ENCODE data around the gene NDUFS2.

GRCh38 chr1:161163793-161164192 lies 38.4 kb upstream of the NDUFS2 start:
- TF ChIP-seq ZBTB33 (IDR thresholded peaks at IDR 0.05) = no peak
- TF ChIP-seq POLR2A (IDR thresholded peaks at IDR 0.05; ENCODE audit: low read depth, low read length) = no peak
- TF ChIP-seq STAT3 (IDR thresholded peaks at IDR 0.05; ENCODE audit: low read depth, low read length) = no peak
- TF ChIP-seq FOS (IDR thresholded peaks at IDR 0.05; ENCODE audit: borderline replicate concordance, extremely low read depth, insufficient read length) = no peak
- TF ChIP-seq CTCF (IDR thresholded peaks at IDR 0.05 in 2 of 3, conservative IDR thresholded peaks at IDR 0.05 in 1 of 3; ENCODE audit: control insufficient read depth in 2 of 3, extremely low read depth in 1 of 3, insufficient read depth in 1 of 3, low read depth in 3 of 3, low read length in 3 of 3) = no peak
- no peak for TF ChIP-seq EP300 (IDR thresholded peaks at IDR 0.05; ENCODE audit: borderline replicate concordance in 1 of 2, control insufficient read depth in 1 of 2, low read depth in 2 of 2, low read length in 2 of 2)
- no peak for TF ChIP-seq SPI1 (IDR thresholded peaks at IDR 0.05; ENCODE audit: borderline replicate concordance, insufficient read depth, low read depth, low read length)
- no peak for TF ChIP-seq HDAC2 (IDR thresholded peaks at IDR 0.05)
- TF ChIP-seq POLR2AphosphoS5 (IDR thresholded peaks at IDR 0.05; ENCODE audit: low read length) = no peak
- no peak for TF ChIP-seq MXI1 (IDR thresholded peaks at IDR 0.05; ENCODE audit: low read depth, low read length)
- TF ChIP-seq TCF3 (IDR thresholded peaks at IDR 0.05; ENCODE audit: borderline replicate concordance, insufficient read depth, low read depth, low read length) = no peak
- no peak for TF ChIP-seq SMARCA5 (IDR thresholded peaks at IDR 0.05)
- TF ChIP-seq BCL3 (IDR thresholded peaks at IDR 0.05; ENCODE audit: borderline replicate concordance, insufficient read depth, low read depth, low read length, poor library complexity, severe bottlenecking) = no peak
- TF ChIP-seq WRNIP1 (IDR thresholded peaks at IDR 0.05; ENCODE audit: borderline replicate concordance, low read depth, low read length) = no peak
